ENCODE results near the gene TARBP1.

- no peak for TF ChIP-seq MAZ (IDR thresholded peaks at IDR 0.05; ENCODE audit: borderline replicate concordance, low read depth, low read length)
- no peak for TF ChIP-seq CTCF (conservative IDR thresholded peaks at IDR 0.05; ENCODE audit: low read depth, low read length)
- no peak for TF ChIP-seq POLR2A (IDR thresholded peaks at IDR 0.05; ENCODE audit: low read depth, low read length)
- TF ChIP-seq CEBPB (IDR thresholded peaks at IDR 0.05; ENCODE audit: low read depth, low read length), result no peak
- no peak for TF ChIP-seq SMC3 (IDR thresholded peaks at IDR 0.05; ENCODE audit: low read depth, low read length)
- no peak for TF ChIP-seq ELK1 (IDR thresholded peaks at IDR 0.05; ENCODE audit: borderline replicate concordance, low read depth, low read length)
- TF ChIP-seq RCOR1 (IDR thresholded peaks at IDR 0.05; ENCODE audit: insufficient replicate concordance, low read length), result no peak
Observed at GRCh38 chr1:234520908-234521817, 42.2 kb upstream of the TARBP1 start.

Data from IMR-90 (cell line).